ENCODE data around the gene CCDC182. TPM values are rescaled to one million over a fixed set of nuclear protein-coding genes. Genes with fewer than 3 reads are reported as not detected.

Gene CCDC182
- total RNA-seq, 1 donor, result not detected

- no peak overlapping the region for H3K4me3 ChIP-seq (ENCODE audit: insufficient read depth, low read length)
- no peaks in the 10 kb centered on the region for H3K4me1 ChIP-seq (ENCODE audit: insufficient read depth, low read length)
- no peak overlapping the region for H2AFZ ChIP-seq (ENCODE audit: low read length)
- H3K79me2 ChIP-seq (ENCODE audit: insufficient read depth, low read length), result no peaks in the 10 kb centered on the region
- peaks cover 9% of the 10 kb centered on the region for H3K27me3 ChIP-seq (ENCODE audit: insufficient read depth, low read length)
- no peaks in the 10 kb centered on the region for H4K20me1 ChIP-seq (ENCODE audit: insufficient read depth, low read length)
- no peak overlapping the region for H3K27ac ChIP-seq (ENCODE audit: low read depth, low read length)
- DNase-seq (ENCODE audit: insufficient read length, low spot score, missing footprints), result no peak
- no peaks in the 10 kb centered on the region for H3K9me3 ChIP-seq (ENCODE audit: low read depth, low read length)
- H3K36me3 ChIP-seq (ENCODE audit: insufficient read depth, low read length), result no peaks in the 10 kb centered on the region
- TF ChIP-seq CTCF (IDR thresholded peaks at IDR 0.05; ENCODE audit: extremely low read depth, low read depth, low read length), result no peak
- H3K4me2 ChIP-seq (ENCODE audit: insufficient read depth, low read length), result no peak overlapping the region
These were observed 21.3 kb upstream of the CCDC182 start for GRCh38 chr17:57766318-57766943.

- no peaks in the 10 kb centered on the region for H3K4me1 ChIP-seq (ENCODE audit: insufficient read depth, low read length)
- no peak overlapping the region for H3K4me2 ChIP-seq (ENCODE audit: insufficient read depth, low read length)
- no peaks in the 10 kb centered on the region for H3K79me2 ChIP-seq (ENCODE audit: insufficient read depth, low read length)
- H3K36me3 ChIP-seq (ENCODE audit: insufficient read depth, low read length), result no peaks in the 10 kb centered on the region
- peaks cover 4% of the 10 kb centered on the region for H3K27me3 ChIP-seq (ENCODE audit: insufficient read depth, low read length)
- TF ChIP-seq CTCF (IDR thresholded peaks at IDR 0.05; ENCODE audit: extremely low read depth, low read depth, low read length), result no peak
- H2AFZ ChIP-seq (ENCODE audit: low read length), result no peak overlapping the region
- H3K27ac ChIP-seq (ENCODE audit: low read depth, low read length), result no peak overlapping the region
- no peaks in the 10 kb centered on the region for H4K20me1 ChIP-seq (ENCODE audit: insufficient read depth, low read length)
- DNase-seq (ENCODE audit: insufficient read length, low spot score, missing footprints), result no peak
- no peaks in the 10 kb centered on the region for H3K9me3 ChIP-seq (ENCODE audit: low read depth, low read length)
- no peak overlapping the region for H3K4me3 ChIP-seq (ENCODE audit: insufficient read depth, low read length)
These were observed 17.6 kb upstream of the CCDC182 start for GRCh38 chr17:57762452-57763395.

GRCh38 chr17:57761887-57762286, 16.8 kb upstream of the CCDC182 start:
- Histone ChIP-seq H2AFZ (ENCODE audit: low read length) (no peak overlapping the region), H3K36me3 (ENCODE audit: insufficient read depth, low read length) (no peaks in the 10 kb centered on the region), H3K4me3 (ENCODE audit: insufficient read depth, low read length) (no peak overlapping the region), H3K9me3 (ENCODE audit: low read depth, low read length) (no peaks in the 10 kb centered on the region), H3K4me1 (ENCODE audit: insufficient read depth, low read length) (no peaks in the 10 kb centered on the region), H3K27me3 (ENCODE audit: insufficient read depth, low read length) (peaks cover 4% of the 10 kb centered on the region), H3K27ac (ENCODE audit: low read depth, low read length) (no peak overlapping the region), H4K20me1 (ENCODE audit: insufficient read depth, low read length) (no peaks in the 10 kb centered on the region), H3K79me2 (ENCODE audit: insufficient read depth, low read length) (no peaks in the 10 kb centered on the region), H3K4me2 (ENCODE audit: insufficient read depth, low read length) (no peak overlapping the region)
- no peak for TF ChIP-seq CTCF (IDR thresholded peaks at IDR 0.05; ENCODE audit: extremely low read depth, low read depth, low read length)
- DNase-seq (ENCODE audit: insufficient read length, low spot score, missing footprints), result no peak

DNA sequence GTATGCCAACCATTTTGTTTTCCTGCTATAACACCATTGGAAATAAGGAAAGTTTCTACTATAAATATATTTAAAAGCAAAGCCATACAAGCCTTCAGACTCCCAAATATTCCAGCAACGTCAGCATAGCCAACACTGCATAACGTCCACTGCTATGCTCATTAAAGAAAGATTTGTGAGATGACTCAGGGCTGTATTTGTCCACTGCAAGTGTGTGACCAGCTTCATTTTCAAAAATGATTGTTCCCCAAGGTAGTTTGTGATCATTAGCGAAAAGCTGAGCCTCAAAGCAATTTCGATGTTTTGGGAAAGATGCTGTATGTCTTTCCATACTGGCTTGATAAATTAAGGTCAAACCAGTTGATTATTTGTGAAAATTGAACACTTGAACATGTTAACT, 14.9 kb upstream of the CCDC182 start:
- Histone ChIP-seq H3K9me3 (ENCODE audit: low read depth, low read length) (no peaks in the 10 kb centered on the region), H3K4me3 (ENCODE audit: insufficient read depth, low read length) (no peak overlapping the region), H3K79me2 (ENCODE audit: insufficient read depth, low read length) (no peaks in the 10 kb centered on the region), H3K36me3 (ENCODE audit: insufficient read depth, low read length) (no peaks in the 10 kb centered on the region), H4K20me1 (ENCODE audit: insufficient read depth, low read length) (no peaks in the 10 kb centered on the region), H3K27ac (ENCODE audit: low read depth, low read length) (no peak overlapping the region), H3K4me2 (ENCODE audit: insufficient read depth, low read length) (no peak overlapping the region), H3K27me3 (ENCODE audit: insufficient read depth, low read length) (peaks cover 4% of the 10 kb centered on the region), H2AFZ (ENCODE audit: low read length) (no peak overlapping the region), H3K4me1 (ENCODE audit: insufficient read depth, low read length) (no peaks in the 10 kb centered on the region)
- no peak for TF ChIP-seq CTCF (IDR thresholded peaks at IDR 0.05; ENCODE audit: extremely low read depth, low read depth, low read length)
- no peak for DNase-seq (ENCODE audit: insufficient read length, low spot score, missing footprints)
